GM13976 (cell line): ENCODE measurements around the gene ARHGAP42.

Experiments used
- DNase-seq: peaks from one replicate; pipeline ENCODE4 v3.0.0; 2012; ENCODE audit warnings: low spot score
- in situ Hi-C: fragments of 300-500 bp; cut with MboI; formaldehyde crosslinking; loops from one replicate; pipeline ENCODE4 v1.12.0; 2022; ENCODE audit warnings: low sequenced_read_pairs, mixed read lengths, inconsistent platforms; ENCODE audit not compliant: unreplicated experiment
- TF ChIP-seq, protein P1 (sequence below): IDR thresholded peaks from 2 replicates; pipeline ENCODE4 v1.5.1; 2012; ENCODE audit warnings: borderline replicate concordance, mild to moderate bottlenecking; ENCODE audit not compliant: insufficient read depth; ENCODE audit errors: extremely low read depth, missing control alignments, control extremely low read depth

ARHGAP42 gene

DNA sequence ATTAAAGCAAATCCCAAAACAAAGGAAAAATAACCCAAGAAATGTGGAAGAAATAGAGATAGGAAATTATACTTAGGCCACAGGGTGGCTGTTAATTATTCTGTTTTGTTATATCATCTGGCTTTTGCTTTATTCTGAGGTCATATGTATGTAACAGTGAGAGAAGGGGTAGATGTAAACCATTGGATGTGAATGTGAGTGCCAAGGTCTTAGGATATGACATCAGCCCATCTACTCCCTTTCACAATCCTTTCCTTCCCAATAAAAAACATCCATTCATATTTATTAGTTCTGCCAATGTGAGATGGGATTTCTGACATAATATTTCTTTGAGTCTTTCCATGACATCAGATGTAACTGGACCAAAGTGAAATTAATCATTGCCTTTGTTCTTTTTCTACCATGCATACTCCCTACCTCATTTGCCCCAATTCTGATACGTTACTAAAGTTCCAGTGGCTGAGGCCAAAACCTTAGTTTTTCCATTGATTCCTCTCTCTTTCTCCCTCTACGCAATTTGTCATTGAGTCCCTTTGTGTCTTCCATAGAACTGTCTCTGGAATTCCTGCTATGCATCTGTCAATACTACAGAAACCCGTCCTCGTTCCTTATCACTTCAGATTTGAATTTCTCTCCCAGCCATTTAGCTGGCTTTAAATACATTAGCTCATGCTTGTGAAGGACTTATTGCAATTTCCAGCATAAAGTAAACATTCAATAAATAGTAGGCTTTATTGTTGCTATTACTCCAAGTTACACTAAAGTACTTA, 170.3 kb downstream of the ARHGAP42 start:
- TF ChIP-seq, protein P1, sequence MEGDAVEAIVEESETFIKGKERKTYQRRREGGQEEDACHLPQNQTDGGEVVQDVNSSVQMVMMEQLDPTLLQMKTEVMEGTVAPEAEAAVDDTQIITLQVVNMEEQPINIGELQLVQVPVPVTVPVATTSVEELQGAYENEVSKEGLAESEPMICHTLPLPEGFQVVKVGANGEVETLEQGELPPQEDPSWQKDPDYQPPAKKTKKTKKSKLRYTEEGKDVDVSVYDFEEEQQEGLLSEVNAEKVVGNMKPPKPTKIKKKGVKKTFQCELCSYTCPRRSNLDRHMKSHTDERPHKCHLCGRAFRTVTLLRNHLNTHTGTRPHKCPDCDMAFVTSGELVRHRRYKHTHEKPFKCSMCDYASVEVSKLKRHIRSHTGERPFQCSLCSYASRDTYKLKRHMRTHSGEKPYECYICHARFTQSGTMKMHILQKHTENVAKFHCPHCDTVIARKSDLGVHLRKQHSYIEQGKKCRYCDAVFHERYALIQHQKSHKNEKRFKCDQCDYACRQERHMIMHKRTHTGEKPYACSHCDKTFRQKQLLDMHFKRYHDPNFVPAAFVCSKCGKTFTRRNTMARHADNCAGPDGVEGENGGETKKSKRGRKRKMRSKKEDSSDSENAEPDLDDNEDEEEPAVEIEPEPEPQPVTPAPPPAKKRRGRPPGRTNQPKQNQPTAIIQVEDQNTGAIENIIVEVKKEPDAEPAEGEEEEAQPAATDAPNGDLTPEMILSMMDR = no peak
- DNase-seq = no peak
- in situ Hi-C loops = loop anchor here (25.0 kb wide), 2 partner anchors 170 to 270 kb away; partner anchors contain the start of gene ARHGAP42

DNA sequence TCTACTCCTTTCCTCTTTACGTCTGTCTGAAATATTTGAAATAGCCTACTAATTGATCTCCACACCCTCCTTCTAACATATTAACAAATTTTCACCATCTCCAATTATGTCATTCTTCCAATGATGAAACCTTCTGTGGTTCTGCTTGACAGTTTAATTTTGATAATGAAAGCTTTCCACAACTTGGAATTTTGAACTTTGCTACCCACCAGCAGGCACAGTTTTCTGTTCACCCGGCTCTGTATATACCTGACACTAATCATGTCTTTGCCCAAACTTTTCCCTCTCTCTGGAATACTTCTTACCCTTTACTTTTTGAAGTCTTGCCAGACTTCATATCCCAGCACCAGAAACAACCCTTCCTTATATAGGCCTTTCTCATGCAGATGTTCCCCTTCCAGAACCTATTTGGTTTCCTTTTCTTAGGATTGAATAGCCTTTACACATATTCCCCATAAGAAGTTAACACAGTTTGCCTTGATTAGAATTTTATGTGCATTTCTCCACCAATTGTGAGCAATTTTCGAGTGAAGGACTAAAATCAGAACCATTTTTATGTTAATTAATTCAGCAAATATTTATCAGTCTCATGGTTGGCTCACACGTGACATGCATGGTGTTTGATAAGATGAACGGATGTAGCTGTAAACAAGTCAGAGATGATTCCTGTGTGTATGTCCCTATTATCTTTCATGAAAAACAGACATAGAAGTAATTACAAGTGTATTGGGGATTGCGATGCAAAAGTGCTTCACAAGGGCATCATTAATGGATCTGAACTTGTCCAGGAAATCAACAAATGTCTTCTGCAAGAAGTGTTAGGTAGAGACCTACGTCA, 173.4 kb downstream of the ARHGAP42 start:
- TF ChIP-seq, protein P1 = no peak

DNA sequence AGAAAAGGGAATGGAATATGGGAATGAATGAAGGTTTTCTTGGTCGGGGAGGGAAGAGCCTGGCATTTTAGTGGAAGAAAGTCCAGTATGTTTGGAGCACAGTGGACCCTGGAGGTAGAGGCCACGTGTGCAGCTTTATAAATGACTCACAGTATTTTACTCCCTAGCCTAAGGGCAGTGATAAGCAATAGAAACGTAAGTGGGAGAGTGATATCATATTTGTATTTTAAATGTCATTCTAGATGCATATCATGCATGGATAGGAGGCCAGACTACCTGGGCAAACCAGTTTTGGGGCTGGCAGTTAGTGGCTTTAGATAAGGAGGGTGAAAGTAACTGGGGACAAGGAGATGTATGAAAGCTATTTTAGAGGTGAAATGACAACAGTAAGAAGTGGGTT, 174.1 kb downstream of the ARHGAP42 start:
- TF ChIP-seq, protein P1 = no peak
- DNase-seq = no peak
- in situ Hi-C loops = loop anchor here (25.0 kb wide), 2 partner anchors 174 to 274 kb away; partner anchors contain the start of gene ARHGAP42

More for the DNA sequence above, 173.4 kb downstream of the ARHGAP42 start:
- DNase-seq = no peak
- in situ Hi-C loops = loop anchor here (25.0 kb wide), 2 partner anchors 173 to 273 kb away; partner anchors contain the start of gene ARHGAP42

DNA sequence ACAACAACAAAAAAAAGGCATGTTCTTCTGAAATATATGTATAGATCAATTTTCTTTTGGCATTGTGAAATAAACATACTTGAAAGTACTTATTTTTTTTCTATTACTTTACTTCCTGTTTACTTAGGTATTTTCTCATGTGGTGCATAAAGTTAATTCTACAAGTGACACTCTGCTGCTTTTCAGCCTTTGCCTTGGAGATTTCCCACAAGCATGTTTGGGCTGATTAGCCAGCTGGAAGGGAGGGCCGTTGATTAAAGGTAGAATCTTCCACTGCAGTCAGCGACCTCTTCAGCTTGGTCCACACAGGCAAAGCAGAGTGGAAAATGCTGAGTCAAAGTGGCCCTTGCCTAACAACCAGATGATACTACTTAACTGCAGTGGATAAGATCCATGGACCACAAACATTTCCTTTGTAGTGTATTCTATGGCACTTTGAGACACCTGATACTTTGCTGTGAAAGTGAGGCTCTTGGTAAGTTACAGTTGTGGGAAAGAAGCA, 176.0 kb downstream of the ARHGAP42 start:
- in situ Hi-C loops = loop anchor here (25.0 kb wide), 2 partner anchors 176 to 276 kb away; partner anchors contain the start of gene ARHGAP42
- DNase-seq = no peak
- TF ChIP-seq, protein P1 = no peak

DNA sequence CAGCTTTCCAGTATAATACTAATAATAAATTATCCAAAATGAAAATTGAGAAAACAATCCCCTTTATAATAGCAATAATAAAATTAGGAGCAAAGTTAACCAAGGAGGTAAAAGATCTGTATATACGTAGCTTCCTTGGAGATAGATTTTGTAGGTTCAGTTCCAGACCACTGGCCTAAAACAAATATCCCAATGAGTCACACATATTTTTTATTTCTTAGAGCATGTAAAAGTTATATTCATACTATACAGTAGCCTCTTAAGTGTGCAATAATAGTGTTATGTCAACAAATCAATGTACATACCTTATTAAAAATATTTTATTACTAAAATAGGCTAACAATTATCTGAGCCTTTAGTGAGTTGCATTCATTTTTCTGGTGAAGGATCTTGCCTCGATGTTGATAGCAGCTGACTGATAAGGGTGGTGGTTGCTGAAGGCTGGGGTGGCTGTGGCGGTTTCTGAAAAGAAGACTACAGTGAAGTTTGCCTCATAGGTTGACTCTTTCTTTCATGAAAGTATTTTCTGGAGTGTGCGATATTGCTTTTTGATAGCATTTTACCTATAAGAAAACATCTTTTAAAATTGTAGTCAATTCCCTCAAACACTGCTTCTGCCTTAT, 178.5 kb downstream of the ARHGAP42 start:
- no peak for DNase-seq
- TF ChIP-seq, protein P1 = no peak
- in situ Hi-C loops = loop anchor here (25.0 kb wide), 2 partner anchors 178 to 278 kb away; partner anchors contain the start of gene ARHGAP42

DNA sequence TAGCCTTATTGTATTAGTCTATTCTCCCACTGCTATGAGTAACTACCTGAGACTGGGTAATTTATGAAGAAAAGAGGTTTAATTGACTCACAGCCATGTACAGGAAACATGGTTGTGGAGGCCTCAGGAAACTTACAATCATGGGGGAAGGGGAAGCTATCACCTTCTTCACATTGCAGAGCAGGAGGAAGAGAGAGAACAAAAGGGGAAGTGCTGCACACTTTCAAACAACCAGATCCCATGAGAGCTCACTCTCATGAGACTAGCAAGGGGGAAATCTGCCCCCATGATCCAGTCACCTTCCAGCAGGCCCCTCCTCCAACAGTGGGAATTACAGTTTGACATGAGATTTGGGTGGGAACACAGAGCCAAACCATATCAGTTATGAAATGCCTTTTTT, 179.4 kb downstream of the ARHGAP42 start:
- in situ Hi-C loops = loop anchor here (25.0 kb wide), 2 partner anchors 179 to 279 kb away; partner anchors contain the start of gene ARHGAP42
- TF ChIP-seq, protein P1 = no peak
- DNase-seq = no peak
